ENCODE data around the gene CHCHD4. TPM values are rescaled to one million over a fixed set of nuclear protein-coding genes. Genes with fewer than 3 reads are reported as not detected.

The CHCHD4 gene
- total RNA-seq, result 11.0 TPM

GRCh38 chr3:14124615-14125192, at the start of gene CHCHD4, which contains the start of gene TMEM43:
Gene CHCHD4, minus strand, starts transcription at chr3:14124870. Its CDS starts 194 bp downstream, at chr3:14124676.
Gene TMEM43, plus strand, starts transcription at chr3:14125052. Its CDS starts 142 bp downstream, at chr3:14125194.

Other genes starting within 250 kb of the CHCHD4 start
- gene WNT7A, start 244.8 kb downstream of the CHCHD4 start, total RNA-seq, result 9.1 TPM
- gene TMEM43, start 182 bp upstream of the CHCHD4 start, total RNA-seq, result 68.6 TPM
- 32.3 TPM for gene XPC, start 53.7 kb upstream of the CHCHD4 start, total RNA-seq
- 11.1 TPM for gene LSM3, start 53.9 kb upstream of the CHCHD4 start, total RNA-seq

Measured in camera-type eye (tissue), 1 donor.